ENCODE results near the gene JKAMP. TPM values are rescaled to one million over a fixed set of nuclear protein-coding genes. Genes with fewer than 3 reads are reported as not detected.

JKAMP gene
- total and polyA plus RNA-seq, 4 donors = 66.1 to 121 (median 80.7) TPM

- H3K27ac ChIP-seq (ENCODE audit: low read depth, low read length) = no peak overlapping the region
- H3K27me3 ChIP-seq (ENCODE audit: control insufficient read depth, insufficient read depth, low read length) = no peaks in the 10 kb centered on the region
- WGBS (ENCODE audit: insufficient coverage) = 82% methylated on average over 1 of the region's 2 CpGs
- no peaks in the 10 kb centered on the region for H3K36me3 ChIP-seq (ENCODE audit: control insufficient read depth, insufficient read depth, low read length)
- no peaks in the 10 kb centered on the region for H3K9me3 ChIP-seq (ENCODE audit: control insufficient read depth, insufficient read depth, low read length)
- no peak for DNase-seq (ENCODE audit: low read depth in 4 of 6, low spot score in 6 of 6)
- no peaks in the 10 kb centered on the region for H3K4me1 ChIP-seq (ENCODE audit: control insufficient read depth, insufficient read depth, low read length)
- H3K4me3 ChIP-seq (ENCODE audit: low read depth, low read length) = no peak overlapping the region
These were observed 44.9 kb downstream of the JKAMP start for GRCh38 chr14:59529189-59529588.

- H3K36me3 ChIP-seq (ENCODE audit: control insufficient read depth, insufficient read depth, low read length) = no peaks in the 10 kb centered on the region
- H3K4me1 ChIP-seq (ENCODE audit: control insufficient read depth, insufficient read depth, low read length) = no peaks in the 10 kb centered on the region
- H3K9me3 ChIP-seq (ENCODE audit: control insufficient read depth, insufficient read depth, low read length) = no peaks in the 10 kb centered on the region
- H3K27ac ChIP-seq (ENCODE audit: low read depth, low read length) = no peak overlapping the region
- H3K27me3 ChIP-seq (ENCODE audit: control insufficient read depth, insufficient read depth, low read length) = no peaks in the 10 kb centered on the region
- H3K4me3 ChIP-seq (ENCODE audit: low read depth, low read length) = no peak overlapping the region
- DNase-seq (ENCODE audit: low read depth in 4 of 6, low spot score in 6 of 6) = no peak
These were observed 46.0 kb downstream of the JKAMP start for GRCh38 chr14:59530349-59530748.

GRCh38 chr14:59532419-59532818 lies 48.1 kb downstream of the JKAMP start:
- 100% methylated on average over 1 of the region's 1 CpG for WGBS (ENCODE audit: insufficient coverage)
- H3K36me3 ChIP-seq (ENCODE audit: control insufficient read depth, insufficient read depth, low read length) = no peaks in the 10 kb centered on the region
- H3K4me3 ChIP-seq (ENCODE audit: low read depth, low read length) = no peak overlapping the region
- no peak for DNase-seq (ENCODE audit: low read depth in 4 of 6, low spot score in 6 of 6)
- no peaks in the 10 kb centered on the region for H3K9me3 ChIP-seq (ENCODE audit: control insufficient read depth, insufficient read depth, low read length)
- no peaks in the 10 kb centered on the region for H3K27me3 ChIP-seq (ENCODE audit: control insufficient read depth, insufficient read depth, low read length)
- no peak overlapping the region for H3K27ac ChIP-seq (ENCODE audit: low read depth, low read length)
- no peaks in the 10 kb centered on the region for H3K4me1 ChIP-seq (ENCODE audit: control insufficient read depth, insufficient read depth, low read length)

- WGBS (ENCODE audit: insufficient coverage) = 65% methylated on average over 2 of the region's 7 CpGs
- H3K27me3 ChIP-seq (ENCODE audit: control insufficient read depth, insufficient read depth, low read length) = no peaks in the 10 kb centered on the region
- no peaks in the 10 kb centered on the region for H3K36me3 ChIP-seq (ENCODE audit: control insufficient read depth, insufficient read depth, low read length)
- H3K27ac ChIP-seq (ENCODE audit: low read depth, low read length) = no peak overlapping the region
- no peaks in the 10 kb centered on the region for H3K9me3 ChIP-seq (ENCODE audit: control insufficient read depth, insufficient read depth, low read length)
- no peaks in the 10 kb centered on the region for H3K4me1 ChIP-seq (ENCODE audit: control insufficient read depth, insufficient read depth, low read length)
- H3K4me3 ChIP-seq (ENCODE audit: low read depth, low read length) = no peak overlapping the region
- DNase-seq (ENCODE audit: low read depth in 4 of 6, low spot score in 6 of 6) = no peak
These were observed 50.2 kb downstream of the JKAMP start for GRCh38 chr14:59534361-59534987.

GRCh38 chr14:59537476-59537875 lies 53.2 kb downstream of the JKAMP start:
- H3K36me3 ChIP-seq (ENCODE audit: control insufficient read depth, insufficient read depth, low read length) = no peaks in the 10 kb centered on the region
- no CpG with 5 or more reads among the region's 1 CpG for WGBS (ENCODE audit: insufficient coverage)
- no peak overlapping the region for H3K27ac ChIP-seq (ENCODE audit: low read depth, low read length)
- no peak overlapping the region for H3K4me3 ChIP-seq (ENCODE audit: low read depth, low read length)
- no peaks in the 10 kb centered on the region for H3K9me3 ChIP-seq (ENCODE audit: control insufficient read depth, insufficient read depth, low read length)
- no peak for DNase-seq (ENCODE audit: low read depth in 4 of 6, low spot score in 6 of 6)
- H3K4me1 ChIP-seq (ENCODE audit: control insufficient read depth, insufficient read depth, low read length) = no peaks in the 10 kb centered on the region
- no peaks in the 10 kb centered on the region for H3K27me3 ChIP-seq (ENCODE audit: control insufficient read depth, insufficient read depth, low read length)

- Histone ChIP-seq H3K36me3 (ENCODE audit: control insufficient read depth, insufficient read depth, low read length) (no peaks in the 10 kb centered on the region), H3K4me1 (ENCODE audit: control insufficient read depth, insufficient read depth, low read length) (no peaks in the 10 kb centered on the region), H3K9me3 (ENCODE audit: control insufficient read depth, insufficient read depth, low read length) (no peaks in the 10 kb centered on the region), H3K4me3 (ENCODE audit: low read depth, low read length) (no peak overlapping the region), H3K27ac (ENCODE audit: low read depth, low read length) (no peak overlapping the region), H3K27me3 (ENCODE audit: control insufficient read depth, insufficient read depth, low read length) (no peaks in the 10 kb centered on the region)
- no peak for DNase-seq (ENCODE audit: low read depth in 4 of 6, low spot score in 6 of 6)
- 83% methylated on average over 2 of the region's 4 CpGs for WGBS (ENCODE audit: insufficient coverage)
These were observed 54.6 kb downstream of the JKAMP start for GRCh38 chr14:59538936-59539335.

- Histone ChIP-seq H3K36me3 (ENCODE audit: control insufficient read depth, insufficient read depth, low read length) (no peaks in the 10 kb centered on the region), H3K4me1 (ENCODE audit: control insufficient read depth, insufficient read depth, low read length) (no peaks in the 10 kb centered on the region), H3K27me3 (ENCODE audit: control insufficient read depth, insufficient read depth, low read length) (no peaks in the 10 kb centered on the region), H3K9me3 (ENCODE audit: control insufficient read depth, insufficient read depth, low read length) (no peaks in the 10 kb centered on the region), H3K27ac (ENCODE audit: low read depth, low read length) (no peak overlapping the region), H3K4me3 (ENCODE audit: low read depth, low read length) (no peak overlapping the region)
- 14% methylated on average over 1 of the region's 1 CpG for WGBS (ENCODE audit: insufficient coverage)
- DNase-seq (ENCODE audit: low read depth in 4 of 6, low spot score in 6 of 6) = no peak
These were observed 56.5 kb downstream of the JKAMP start for GRCh38 chr14:59540852-59541251.

GRCh38 chr14:59541731-59542130 lies 57.4 kb downstream of the JKAMP start:
- no peaks in the 10 kb centered on the region for H3K27me3 ChIP-seq (ENCODE audit: control insufficient read depth, insufficient read depth, low read length)
- H3K27ac ChIP-seq (ENCODE audit: low read depth, low read length) = no peak overlapping the region
- no peaks in the 10 kb centered on the region for H3K9me3 ChIP-seq (ENCODE audit: control insufficient read depth, insufficient read depth, low read length)
- WGBS (ENCODE audit: insufficient coverage) = no CpG with 5 or more reads among the region's 2 CpGs
- H3K4me1 ChIP-seq (ENCODE audit: control insufficient read depth, insufficient read depth, low read length) = no peaks in the 10 kb centered on the region
- H3K4me3 ChIP-seq (ENCODE audit: low read depth, low read length) = no peak overlapping the region
- no peaks in the 10 kb centered on the region for H3K36me3 ChIP-seq (ENCODE audit: control insufficient read depth, insufficient read depth, low read length)
- peak in 1 of 6 donors; percentile 9 for DNase-seq (ENCODE audit: low read depth in 4 of 6, low spot score in 6 of 6)

GRCh38 chr14:59543873-59544272 lies 59.6 kb downstream of the JKAMP start:
- H3K9me3 ChIP-seq (ENCODE audit: control insufficient read depth, insufficient read depth, low read length) = no peaks in the 10 kb centered on the region
- H3K27ac ChIP-seq (ENCODE audit: low read depth, low read length) = no peak overlapping the region
- H3K4me1 ChIP-seq (ENCODE audit: control insufficient read depth, insufficient read depth, low read length) = no peaks in the 10 kb centered on the region
- no peak overlapping the region for H3K4me3 ChIP-seq (ENCODE audit: low read depth, low read length)
- 56% methylated on average over 6 of the region's 7 CpGs for WGBS (ENCODE audit: insufficient coverage)
- DNase-seq (ENCODE audit: low read depth in 4 of 6, low spot score in 6 of 6) = peak in 1 of 6 donors; percentile 31
- H3K27me3 ChIP-seq (ENCODE audit: control insufficient read depth, insufficient read depth, low read length) = no peaks in the 10 kb centered on the region
- H3K36me3 ChIP-seq (ENCODE audit: control insufficient read depth, insufficient read depth, low read length) = no peaks in the 10 kb centered on the region

GRCh38 chr14:59547310-59547709 lies 63.0 kb downstream of the JKAMP start:
- H3K27ac ChIP-seq (ENCODE audit: low read depth, low read length) = no peak overlapping the region
- DNase-seq (ENCODE audit: low read depth in 4 of 6, low spot score in 6 of 6) = no peak
- H3K36me3 ChIP-seq (ENCODE audit: control insufficient read depth, insufficient read depth, low read length) = peaks cover 2% of the 10 kb centered on the region
- H3K4me1 ChIP-seq (ENCODE audit: control insufficient read depth, insufficient read depth, low read length) = no peaks in the 10 kb centered on the region
- no CpG with 5 or more reads among the region's 2 CpGs for WGBS (ENCODE audit: insufficient coverage)
- H3K27me3 ChIP-seq (ENCODE audit: control insufficient read depth, insufficient read depth, low read length) = no peaks in the 10 kb centered on the region
- H3K9me3 ChIP-seq (ENCODE audit: control insufficient read depth, insufficient read depth, low read length) = no peaks in the 10 kb centered on the region
- H3K4me3 ChIP-seq (ENCODE audit: low read depth, low read length) = no peak overlapping the region
